IMR-90 (cell line): Measurements from ENCODE around the gene PHKB. TPM values are rescaled to one million over a fixed set of nuclear protein-coding genes. Genes with fewer than 3 reads are reported as not detected.
"Not testable (repeated sequence)": the region's sequence is repeated elsewhere in the genome, so short reads cannot be mapped to it uniquely, and the experiment has no call there.

Experiments used
- ATAC-seq: fragments of 200-7000 bp; cut with Tn5 transposase; 2 replicates; pipeline ENCODE4 v1.9.1; 2020; ENCODE audit warnings: low read depth, mild to moderate bottlenecking, moderate library complexity
- BruUV-seq: library from RNA; stranded (reverse); fragments of 400-500 nt; replicated peaks from 2 replicates; lab custom pipeline; 2021; lab: Mats Ljungman, UMichigan
- CTCF ChIA-PET: fragments of 300-600 bp; formaldehyde crosslinking; extraction: SDS; loops from one replicate; lab custom pipeline; 2021; ENCODE audit warnings: antibody characterized with exemption; lab: Yijun Ruan, JAX
- POLR2A ChIA-PET: fragments of 300-600 bp; sonication (Branson Sonifier 250); formaldehyde crosslinking; loops from one replicate; lab custom pipeline; 2022; ENCODE audit warnings: antibody characterized with exemption; ENCODE audit not compliant: unreplicated experiment; lab: Charles Lee
- DNase-seq: peaks from one replicate; pipeline ENCODE4 v3.0.0; 2013
- H2AFZ ChIP-seq: replicated peaks from 2 replicates; pipeline ENCODE3; 2013; ENCODE audit warnings: low read length, mild to moderate bottlenecking; ENCODE audit not compliant: poor library complexity
- H2AK5ac ChIP-seq: 2 replicates; pipeline ENCODE4 v1.6.1; 2013; ENCODE audit warnings: low read depth, low read length, inconsistent platforms
- H2AK9ac ChIP-seq: replicated peaks from 2 replicates; pipeline ENCODE3; 2013; ENCODE audit warnings: mild to moderate bottlenecking, low read depth, low read length, moderate library complexity; ENCODE audit not compliant: poor library complexity
- H2BK120ac ChIP-seq: 2 replicates; pipeline ENCODE4 v1.6.1; 2013; ENCODE audit warnings: low read depth, low read length, inconsistent platforms
- H2BK15ac ChIP-seq: 3 replicates; pipeline ENCODE4 v1.6.1; 2013; ENCODE audit warnings: low read depth, low read length, inconsistent platforms
- H2BK20ac ChIP-seq: 2 replicates; pipeline ENCODE4 v1.6.1; 2013; ENCODE audit warnings: low read depth, mild to moderate bottlenecking, inconsistent platforms, low read length, moderate library complexity
- H2BK5ac ChIP-seq: 2 replicates; pipeline ENCODE4 v1.6.1; 2013; ENCODE audit warnings: mild to moderate bottlenecking, low read depth, low read length, inconsistent platforms; ENCODE audit not compliant: poor library complexity, severe bottlenecking
- H3K14ac ChIP-seq: replicated peaks from 2 replicates; pipeline ENCODE4 v1.6.1; 2013; ENCODE audit warnings: low read depth, low read length, inconsistent platforms
- H3K18ac ChIP-seq: 2 replicates; pipeline ENCODE4 v1.6.1; 2013; ENCODE audit warnings: low read depth, low read length, control low read depth
- H3K23ac ChIP-seq: 2 replicates; pipeline ENCODE4 v1.6.1; 2013; ENCODE audit warnings: low read depth, low read length, inconsistent platforms
- H3K27ac ChIP-seq: 2 replicates; pipeline ENCODE4 v1.5.1; 2013; ENCODE audit warnings: mild to moderate bottlenecking, control low read depth, low read length; ENCODE audit not compliant: insufficient read depth
- H3K27me3 ChIP-seq: 2 replicates; pipeline ENCODE4 v1.6.1; 2013; ENCODE audit warnings: low read length; ENCODE audit not compliant: control insufficient read depth, insufficient read depth
- H3K36me3 ChIP-seq: 2 replicates; pipeline ENCODE4 v1.6.1; 2013; ENCODE audit warnings: low read length, mixed read lengths; ENCODE audit not compliant: control insufficient read depth, insufficient read depth
- H3K4ac ChIP-seq: 2 replicates; pipeline ENCODE4 v1.6.1; 2013; ENCODE audit warnings: low read depth, low read length, inconsistent platforms
- H3K4me1 ChIP-seq: 2 replicates; pipeline ENCODE4 v1.6.1; 2013; ENCODE audit warnings: low read length, mixed read lengths; ENCODE audit not compliant: control insufficient read depth, insufficient read depth
- H3K4me2 ChIP-seq: 2 replicates; pipeline ENCODE4 v1.6.1; 2013; ENCODE audit warnings: low read depth, mild to moderate bottlenecking, control low read depth, low read length, moderate library complexity
- H3K4me3 ChIP-seq: 2 replicates; pipeline ENCODE4 v1.5.1; 2013; ENCODE audit warnings: low read depth, mild to moderate bottlenecking, control low read depth, low read length, moderate library complexity; ENCODE audit not compliant: insufficient read depth
- H3K56ac ChIP-seq: 2 replicates; pipeline ENCODE4 v1.6.1; 2013; ENCODE audit warnings: low read length, inconsistent platforms; ENCODE audit not compliant: insufficient read depth; ENCODE audit errors: extremely low read depth
- H3K79me1 ChIP-seq, 2 experiments: 2 replicates each; pipeline ENCODE4 v1.6.1; 2013; ENCODE audit warnings: low read length in 2 of 2, inconsistent platforms in 1 of 2, low read depth in 1 of 2
- H3K9ac ChIP-seq: 2 replicates; pipeline ENCODE4 v1.6.1; 2013; ENCODE audit warnings: low read depth, low read length, control low read depth
- H3K9me1 ChIP-seq: 2 replicates; pipeline ENCODE4 v1.6.1; 2013; ENCODE audit warnings: low read length, inconsistent platforms; ENCODE audit not compliant: insufficient read depth
- H3K9me3 ChIP-seq: 2 replicates; pipeline ENCODE4 v1.6.1; 2013; ENCODE audit warnings: low read length; ENCODE audit not compliant: control insufficient read depth, insufficient read depth
- H4K20me1 ChIP-seq: 2 replicates; pipeline ENCODE4 v1.6.1; 2013; ENCODE audit warnings: low read length, inconsistent platforms; ENCODE audit not compliant: insufficient read depth
- H4K5ac ChIP-seq: 2 replicates; pipeline ENCODE4 v1.6.1; 2013; ENCODE audit warnings: mild to moderate bottlenecking, low read depth, low read length, control low read depth
- H4K8ac ChIP-seq, 2 experiments: 2 replicates each; pipeline ENCODE4 v1.6.1; 2013; ENCODE audit warnings: low read depth in 2 of 2, low read length in 2 of 2, control low read depth in 1 of 2, inconsistent platforms in 1 of 2
- H4K91ac ChIP-seq: 2 replicates; pipeline ENCODE4 v1.6.1; 2013; ENCODE audit warnings: low read depth, low read length, inconsistent platforms; ENCODE audit not compliant: insufficient read depth
- WGBS, 2 experiments: methylation state at CpG; one replicate each; pipeline versions ENCODE4 v1.1.5 to v1.1.7; 2013; ENCODE audit warnings: missing lambda C conversion rate in 2 of 2; ENCODE audit not compliant: insufficient read length in 1 of 2; ENCODE audit errors: extremely low coverage in 2 of 2; 5-methylcytosine and 5-hydroxymethylcytosine counted together
- dilution Hi-C: fragments of 300-500 bp; cut with HindIII; formaldehyde crosslinking; loops from one replicate; pipeline ENCODE4 v1.14.3; 2018; ENCODE audit warnings: low sequenced_read_pairs; ENCODE audit not compliant: unreplicated experiment
- in situ Hi-C: fragments of 300-500 bp; cut with MboI; formaldehyde crosslinking; loops from 3 replicates; pipeline ENCODE4 v1.14.3; 2019; ENCODE audit warnings: low sequenced_read_pairs, inconsistent platforms, mixed read lengths
- intact Hi-C: fragments of 100-400 bp; cut with micrococcal nuclease; formaldehyde crosslinking; loops from 2 replicates; pipeline ENCODE4 v1.10.0; 2022
- polyA plus RNA-seq, 3 experiments: library from polyadenylated mRNA; depleted of rRNA; stranded (reverse); fragments of >200 nt; gene quantifications; 2 replicates each; pipeline ENCODE4 v1.2.3, GENCODE V29; 2012; ENCODE audit warnings: low replicate concordance in 1 of 3
- total RNA-seq: library from RNA; depleted of rRNA; stranded (reverse); fragments of >200 nt; gene quantifications from 2 replicates; pipeline ENCODE4 v1.2.3, GENCODE V29; 2012

The PHKB gene
- total and polyA plus RNA-seq, 2 of the 4 experiments (the other 2 are of a cell fraction), result 24.2 to 58.6 TPM

DNA sequence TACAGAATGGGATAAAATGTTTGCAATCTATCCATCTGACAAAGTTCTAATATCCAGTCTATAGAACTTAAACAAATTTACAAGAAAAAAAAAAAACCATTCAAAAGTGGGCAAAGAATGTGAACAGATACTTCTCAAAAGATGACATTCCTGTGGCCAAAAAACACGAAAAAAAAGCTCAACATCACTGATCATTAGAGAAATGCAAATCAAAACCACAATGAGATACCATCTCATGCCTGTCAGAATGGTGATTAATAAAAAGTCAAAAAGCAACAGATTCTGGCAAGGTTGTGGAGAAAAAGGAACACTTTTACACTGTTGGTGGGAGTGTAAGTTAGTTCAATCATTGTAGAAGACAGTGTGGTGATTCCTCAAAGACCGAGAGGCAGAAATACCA is 26.9 kb upstream of the PHKB start:
- H2AK5ac ChIP-seq, H3K36me3 ChIP-seq, H3K4me2 ChIP-seq, H2BK5ac ChIP-seq, H3K4me3 ChIP-seq, H2AFZ ChIP-seq, H2BK20ac ChIP-seq, intact Hi-C loops, BruUV-seq, H3K14ac ChIP-seq, ATAC-seq, in situ Hi-C loops, H3K18ac ChIP-seq, H4K20me1 ChIP-seq, H3K9me3 ChIP-seq, H3K4me1 ChIP-seq, H3K23ac ChIP-seq, dilution Hi-C loops, H3K9ac ChIP-seq, H3K27me3 ChIP-seq, POLR2A ChIA-PET, H2BK120ac ChIP-seq, H3K4ac ChIP-seq, H3K56ac ChIP-seq, H3K9me1 ChIP-seq, H4K91ac ChIP-seq, DNase-seq, H4K8ac ChIP-seq, H2BK15ac ChIP-seq, H2AK9ac ChIP-seq, H4K5ac ChIP-seq, H3K27ac ChIP-seq: not testable (repeated sequence)
- H3K79me1 ChIP-seq, result peaks cover 9 to 16% of the 10 kb centered on the region in 2 experiments; a peak in 3 of 4 replicates
- CTCF ChIA-PET, result interaction anchor here (0.6 kb wide), 1 partner anchor 16 kb away, joined by 3 read pairs; no protein-coding TSS in a partner anchor
- no CpG with 5 or more reads among the region's 2 CpGs for WGBS, 2 experiments

DNA sequence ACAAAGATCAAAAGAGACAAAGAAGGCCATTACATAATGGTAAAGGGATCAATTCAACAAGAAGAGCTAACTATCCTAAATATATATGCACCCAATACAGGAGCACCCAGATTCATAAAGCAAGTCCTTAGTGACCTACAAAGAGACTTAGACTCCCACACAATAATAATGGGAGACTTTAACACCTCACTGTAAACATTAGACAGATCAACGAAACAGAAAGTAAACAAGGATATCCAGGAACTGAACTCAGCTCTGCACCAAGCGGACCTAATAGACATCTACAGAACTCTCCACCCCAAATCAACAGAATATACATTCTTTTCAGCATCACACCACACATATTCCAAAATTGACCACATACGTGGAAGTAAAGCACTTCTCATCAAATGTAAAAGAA is 21.1 kb upstream of the PHKB start:
- H2AFZ ChIP-seq, H2BK120ac ChIP-seq, H3K14ac ChIP-seq, H3K79me1 ChIP-seq, H2AK5ac ChIP-seq, H3K27me3 ChIP-seq, H3K4me2 ChIP-seq, H3K36me3 ChIP-seq, DNase-seq, H3K9ac ChIP-seq, H4K20me1 ChIP-seq, H4K5ac ChIP-seq, H3K9me1 ChIP-seq, ATAC-seq, H3K23ac ChIP-seq, H3K18ac ChIP-seq, BruUV-seq, H2BK5ac ChIP-seq, H3K4me1 ChIP-seq, H3K56ac ChIP-seq, H4K8ac ChIP-seq, CTCF ChIA-PET, intact Hi-C loops, H2AK9ac ChIP-seq, H3K27ac ChIP-seq, dilution Hi-C loops, H2BK15ac ChIP-seq, H4K91ac ChIP-seq, in situ Hi-C loops, H2BK20ac ChIP-seq, H3K9me3 ChIP-seq, H3K4ac ChIP-seq, POLR2A ChIA-PET, H3K4me3 ChIP-seq: not testable (repeated sequence)
- WGBS, 2 experiments, result 100% methylated on average over 1 of the region's 3 CpGs; no CpG with 5 or more reads in 1 of the 2 experiments
